C4-2B (cell line): ENCODE measurements around the gene MMP10.

Experiments
- H3K27ac ChIP-seq: fragments of 450-650 bp; 2 replicates; pipeline ENCODE4 v1.5.1; 2017
- ZFX ChIP-seq: fragments of 450-650 bp; IDR thresholded peaks from 2 replicates; pipeline ENCODE4 v1.6.1; 2017
- TF ChIP-seq, protein P1 (sequence below): fragments of 450-650 bp; conservative IDR thresholded peaks from 2 replicates; pipeline ENCODE4 v1.5.1; 2017; ENCODE audit warnings: mild to moderate bottlenecking

Gene MMP10

DNA sequence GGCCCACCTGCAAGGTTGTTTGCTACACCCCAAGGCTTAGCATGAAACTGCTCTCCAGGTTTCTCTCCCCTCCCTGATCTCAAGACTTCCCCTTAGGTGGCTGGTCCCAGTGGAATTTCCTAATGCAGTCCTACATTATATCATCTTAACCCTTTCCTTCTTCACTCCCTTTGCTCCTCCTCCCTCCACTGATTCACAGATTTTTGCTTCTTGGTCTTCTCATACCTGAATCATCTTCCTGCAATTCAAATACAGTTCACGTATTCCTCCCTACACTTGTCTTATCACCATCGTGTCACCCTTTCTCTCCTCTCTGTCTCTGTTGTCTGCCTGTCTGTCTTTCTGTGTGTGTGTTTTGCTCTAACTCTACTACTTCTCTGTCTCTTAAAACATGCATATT lies 17.0 kb downstream of the MMP10 start:
- TF ChIP-seq, protein P1, sequence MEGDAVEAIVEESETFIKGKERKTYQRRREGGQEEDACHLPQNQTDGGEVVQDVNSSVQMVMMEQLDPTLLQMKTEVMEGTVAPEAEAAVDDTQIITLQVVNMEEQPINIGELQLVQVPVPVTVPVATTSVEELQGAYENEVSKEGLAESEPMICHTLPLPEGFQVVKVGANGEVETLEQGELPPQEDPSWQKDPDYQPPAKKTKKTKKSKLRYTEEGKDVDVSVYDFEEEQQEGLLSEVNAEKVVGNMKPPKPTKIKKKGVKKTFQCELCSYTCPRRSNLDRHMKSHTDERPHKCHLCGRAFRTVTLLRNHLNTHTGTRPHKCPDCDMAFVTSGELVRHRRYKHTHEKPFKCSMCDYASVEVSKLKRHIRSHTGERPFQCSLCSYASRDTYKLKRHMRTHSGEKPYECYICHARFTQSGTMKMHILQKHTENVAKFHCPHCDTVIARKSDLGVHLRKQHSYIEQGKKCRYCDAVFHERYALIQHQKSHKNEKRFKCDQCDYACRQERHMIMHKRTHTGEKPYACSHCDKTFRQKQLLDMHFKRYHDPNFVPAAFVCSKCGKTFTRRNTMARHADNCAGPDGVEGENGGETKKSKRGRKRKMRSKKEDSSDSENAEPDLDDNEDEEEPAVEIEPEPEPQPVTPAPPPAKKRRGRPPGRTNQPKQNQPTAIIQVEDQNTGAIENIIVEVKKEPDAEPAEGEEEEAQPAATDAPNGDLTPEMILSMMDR, result no peak
- TF ChIP-seq ZFX, result no peak
- no peak overlapping the region for H3K27ac ChIP-seq

GRCh38 chr11:102762361-102762767 lies 18.1 kb downstream of the MMP10 start:
- TF ChIP-seq, protein P1, result no peak
- TF ChIP-seq ZFX, result no peak
- no peak overlapping the region for H3K27ac ChIP-seq

- TF ChIP-seq, protein P1, result no peak
- no peak for TF ChIP-seq ZFX
- no peak overlapping the region for H3K27ac ChIP-seq
These were observed 18.7 kb downstream of the MMP10 start for GRCh38 chr11:102761646-102762238.

- TF ChIP-seq ZFX, result no peak
- TF ChIP-seq, protein P1, result no peak
- H3K27ac ChIP-seq, result no peak overlapping the region
These were observed 19.9 kb downstream of the MMP10 start for GRCh38 chr11:102760344-102761035.

GRCh38 chr11:102757823-102758549 lies 22.4 kb downstream of the MMP10 start:
- H3K27ac ChIP-seq, result no peak overlapping the region
- TF ChIP-seq, protein P1, result no peak
- no peak for TF ChIP-seq ZFX

DNA sequence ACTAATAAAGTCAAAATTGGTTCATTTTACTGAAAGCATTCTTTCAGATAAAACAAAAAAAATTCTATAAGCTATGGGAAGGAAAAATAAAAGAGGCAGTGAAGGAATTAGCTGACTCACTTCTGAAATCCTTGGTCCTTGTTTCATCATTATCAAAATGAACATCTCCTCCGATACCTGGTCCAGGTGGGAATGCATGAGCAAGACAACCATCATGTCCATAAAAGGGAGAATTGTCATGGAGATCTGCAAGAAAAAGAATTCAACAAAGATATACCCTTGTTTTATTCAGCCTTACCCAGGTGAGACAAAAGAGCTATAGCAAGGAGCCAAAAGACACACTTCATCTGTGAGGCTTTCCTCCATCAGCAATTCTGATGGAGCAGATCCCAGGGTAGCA lies 27.2 kb downstream of the MMP10 start:
- TF ChIP-seq ZFX, result no peak
- TF ChIP-seq, protein P1, result no peak
- H3K27ac ChIP-seq, result no peak overlapping the region

GRCh38 chr11:102751673-102752072 lies 28.8 kb downstream of the MMP10 start:
- TF ChIP-seq ZFX, result no peak
- TF ChIP-seq, protein P1, result no peak
- no peak overlapping the region for H3K27ac ChIP-seq
